ENCODE results near the gene CLIP1. TPM values are rescaled to one million over a fixed set of nuclear protein-coding genes. Genes with fewer than 3 reads are reported as not detected.

The CLIP1 gene
- total RNA-seq, 2 experiments from 2014 or later, result 52.0 to 54.9 TPM

DNA sequence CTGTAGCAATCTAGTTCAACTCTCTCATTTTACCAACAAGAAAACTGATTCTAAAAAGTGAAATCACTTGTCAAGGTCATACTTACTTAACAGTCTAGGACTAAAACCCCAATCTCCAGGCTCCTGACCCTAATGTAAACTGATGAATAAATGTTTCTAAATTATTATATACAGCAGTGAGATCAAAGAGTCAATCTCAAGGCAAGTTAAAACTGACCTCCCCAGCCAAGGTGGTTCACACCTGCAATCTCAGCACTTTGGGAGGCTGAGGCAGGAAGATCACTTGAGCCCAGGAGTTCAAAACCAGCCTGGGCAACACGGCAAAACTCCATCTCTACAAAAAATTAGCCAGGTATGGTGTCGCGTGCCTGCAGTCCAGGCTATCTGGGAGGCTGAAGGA lies 15.3 kb downstream of the CLIP1 start:
- TF ChIP-seq CTCF (IDR thresholded peaks at IDR 0.05), result no peak
- Mint-ChIP-seq H3K36me3 (ENCODE audit: low read depth) (peaks cover 8% of the 10 kb centered on the region), H3K4me3 (no peak overlapping the region), H3K27ac (peak overlapping the region; percentile 57), H3K9me3 (no peaks in the 10 kb centered on the region), H3K27me3 (no peaks in the 10 kb centered on the region), H3K4me1 (ENCODE audit: low read depth) (peaks cover 31% of the 10 kb centered on the region)
- DNase-seq, result no peak
- ChIA-PET POLR2A (interaction anchor here (0.7 to 1.1 kb wide), 2 partner anchors 42 to 94 kb away, joined by 3 read pairs; partner anchors contain the start of gene ZCCHC8), CTCF (interaction anchor here (1.0 to 1.7 kb wide), 3 partner anchors 64 to 475 kb away, joined by 3 to 5 read pairs (median 3); no protein-coding TSS in a partner anchor)
- Histone ChIP-seq H3K4me3 (ENCODE audit: low read length) (no peak overlapping the region), H3K27ac (ENCODE audit: low read depth in 1 of 2, low read length in 2 of 2) (no peak overlapping the region), H3K36me3 (ENCODE audit: insufficient read depth, low read length) (no peaks in the 10 kb centered on the region), H3K9me3 (ENCODE audit: control insufficient read depth in 1 of 2, insufficient read depth in 1 of 2, low read length in 2 of 2) (no peaks in the 10 kb centered on the region), H3K27me3 (ENCODE audit: control insufficient read depth in 1 of 2, insufficient read depth in 2 of 2, low read length in 2 of 2) (no peaks in the 10 kb centered on the region), H3K4me1 (ENCODE audit: insufficient read depth, low read length) (peaks cover 9% of the 10 kb centered on the region)
- ATAC-seq (ENCODE audit: poor library complexity), result no peak
- intact Hi-C loops (cut with DNase I, micrococcal nuclease), result no loop called here

- Histone ChIP-seq H3K27ac (ENCODE audit: low read depth in 1 of 2, low read length in 2 of 2) (no peak overlapping the region), H3K36me3 (ENCODE audit: insufficient read depth, low read length) (no peaks in the 10 kb centered on the region), H3K4me1 (ENCODE audit: insufficient read depth, low read length) (peaks cover 5% of the 10 kb centered on the region), H3K27me3 (ENCODE audit: control insufficient read depth in 1 of 2, insufficient read depth in 2 of 2, low read length in 2 of 2) (no peaks in the 10 kb centered on the region), H3K9me3 (ENCODE audit: control insufficient read depth in 1 of 2, insufficient read depth in 1 of 2, low read length in 2 of 2) (no peaks in the 10 kb centered on the region), H3K4me3 (ENCODE audit: low read length) (no peak overlapping the region)
- H3K27me3 Mint-ChIP-seq, result no peaks in the 10 kb centered on the region
- peaks cover 8% of the 10 kb centered on the region for H3K36me3 Mint-ChIP-seq (ENCODE audit: low read depth)
- TF ChIP-seq CTCF (IDR thresholded peaks at IDR 0.05), result no peak
- H3K9me3 Mint-ChIP-seq, result no peaks in the 10 kb centered on the region
- no peak for DNase-seq
- peaks cover 31% of the 10 kb centered on the region for H3K4me1 Mint-ChIP-seq (ENCODE audit: low read depth)
- intact Hi-C loops (cut with DNase I, micrococcal nuclease), result no loop called here
- CTCF ChIA-PET, result interaction anchor here (1.0 to 1.7 kb wide), 3 partner anchors 65 to 476 kb away, joined by 3 to 5 read pairs (median 3); no protein-coding TSS in a partner anchor
- ATAC-seq (ENCODE audit: poor library complexity), result no peak
- peak overlapping the region; percentile 57 for H3K27ac Mint-ChIP-seq
- POLR2A ChIA-PET, result interaction anchor here (0.7 to 1.1 kb wide), 2 partner anchors 43 to 94 kb away, joined by 3 read pairs; partner anchors contain the start of gene ZCCHC8
- H3K4me3 Mint-ChIP-seq, result no peak overlapping the region
Measured at GRCh38 chr12:122406701-122407164, 15.7 kb downstream of the CLIP1 start.

- no peaks in the 10 kb centered on the region for H3K27me3 Mint-ChIP-seq
- no peaks in the 10 kb centered on the region for H3K9me3 Mint-ChIP-seq
- ChIA-PET POLR2A (interaction anchor here (1.4 kb wide), 1 partner anchor 68 kb away, joined by 3 read pairs; no protein-coding TSS in a partner anchor), CTCF (interaction anchor here (1.1 to 1.9 kb wide), 3 partner anchors 18 to 70 kb away, joined by 3 to 16 read pairs (median 3); partner anchors contain the start of gene CLIP1)
- Histone ChIP-seq H3K4me1 (ENCODE audit: insufficient read depth, low read length) (peaks cover 17% of the 10 kb centered on the region), H3K27ac (ENCODE audit: low read depth in 1 of 2, low read length in 2 of 2) (no peak overlapping the region), H3K4me3 (ENCODE audit: low read length) (no peak overlapping the region), H3K27me3 (ENCODE audit: control insufficient read depth in 1 of 2, insufficient read depth in 2 of 2, low read length in 2 of 2) (no peaks in the 10 kb centered on the region), H3K9me3 (ENCODE audit: control insufficient read depth in 1 of 2, insufficient read depth in 1 of 2, low read length in 2 of 2) (no peaks in the 10 kb centered on the region), H3K36me3 (ENCODE audit: insufficient read depth, low read length) (no peaks in the 10 kb centered on the region)
- no peak for TF ChIP-seq CTCF (IDR thresholded peaks at IDR 0.05)
- H3K4me1 Mint-ChIP-seq (ENCODE audit: low read depth), result peaks cover 45% of the 10 kb centered on the region
- intact Hi-C loops (cut with DNase I, micrococcal nuclease), result no loop called here
- no peak for DNase-seq
- H3K4me3 Mint-ChIP-seq, result no peak overlapping the region
- no peak for ATAC-seq (ENCODE audit: poor library complexity)
- H3K36me3 Mint-ChIP-seq (ENCODE audit: low read depth), result peaks cover 17% of the 10 kb centered on the region
- no peak overlapping the region for H3K27ac Mint-ChIP-seq
Measured at GRCh38 chr12:122403831-122404230, 18.6 kb downstream of the CLIP1 start.

Data from CD4-positive, alpha-beta T cell (primary cell).